Activated CD4-positive, alpha-beta T cell treated with anti-CD3 and anti-CD28 coated beads, Interleukin-10, Interleukin-2, amounts not matched to agents 100 ng/mL and 50 ng/mL, durations not matched to agents 16 hours and 8 hours (primary cell): Measurements from ENCODE around the gene OR2A7.
"Not testable (repeated sequence)": the region's sequence is repeated elsewhere in the genome, so short reads cannot be mapped to it uniquely, and the experiment has no call there.

Experiments
- DNase-seq: peaks from one replicate; pipeline ENCODE4 v3.0.0-alpha.2; 2020

The OR2A7 gene

GRCh38 chr7:144252307-144252706 lies 12.3 kb downstream of the OR2A7 start:
- DNase-seq, result not testable (repeated sequence)

- not testable (repeated sequence) for DNase-seq
Measured at GRCh38 chr7:144247674-144248330, 16.8 kb downstream of the OR2A7 start.

DNA sequence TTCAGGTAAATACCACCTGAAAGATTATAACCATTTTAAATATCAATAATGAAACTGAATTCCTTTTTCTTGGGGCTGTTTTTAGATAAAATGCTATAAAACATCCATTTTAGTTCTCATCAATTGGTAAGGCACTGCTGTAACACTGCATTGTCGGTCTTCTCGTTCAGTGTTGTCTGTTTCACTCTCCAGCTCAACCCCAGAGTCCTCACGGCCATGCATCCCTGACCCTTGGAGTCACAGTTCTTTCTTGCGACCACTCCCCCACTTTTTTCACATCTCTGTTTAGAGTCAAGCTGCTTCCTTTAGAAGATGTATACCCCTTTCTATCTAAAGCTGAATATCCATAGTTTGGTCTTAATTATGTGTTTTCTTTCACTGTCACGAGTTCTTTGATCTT lies 17.6 kb downstream of the OR2A7 start:
- not testable (repeated sequence) for DNase-seq

GRCh38 chr7:144245372-144245771 lies 19.2 kb downstream of the OR2A7 start:
- not testable (repeated sequence) for DNase-seq

- DNase-seq, result not testable (repeated sequence)
Measured at GRCh38 chr7:144239365-144239764, 25.2 kb downstream of the OR2A7 start, which contains the start of gene OR2A42. OR2A42 (minus strand) TSS chr7:144239605; CDS start chr7:144232843, 6,762 bp downstream.

DNA sequence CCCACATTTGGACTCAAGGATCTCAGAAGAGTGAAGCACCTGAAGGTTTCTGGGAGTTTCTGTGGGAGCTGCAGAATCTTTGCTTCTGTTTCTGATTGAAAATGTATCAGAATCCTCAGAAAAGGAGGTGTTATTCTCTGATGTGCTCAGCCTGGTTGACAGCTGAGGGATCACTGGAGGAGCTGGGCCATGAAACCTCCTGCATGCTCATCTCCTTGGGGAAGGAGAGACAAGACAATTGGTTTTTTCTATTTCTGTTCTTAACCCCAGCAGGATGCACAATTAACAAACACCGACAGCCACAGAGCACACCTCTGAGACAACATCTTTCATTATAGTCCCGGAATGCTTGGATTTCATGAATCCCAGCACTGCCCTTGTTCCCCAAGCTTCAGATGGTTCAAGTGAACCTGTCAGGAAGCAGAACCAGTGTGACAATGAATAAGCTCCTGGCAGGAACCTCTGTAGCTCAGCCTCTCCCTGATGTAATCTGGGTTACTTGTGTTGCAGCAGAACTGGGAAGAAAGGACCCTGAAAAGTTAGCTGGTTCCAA lies 26.0 kb downstream of the OR2A7 start:
- DNase-seq, result not testable (repeated sequence)

- DNase-seq, result not testable (repeated sequence)
Measured at GRCh38 chr7:144233039-144233438, 31.6 kb downstream of the OR2A7 start.

GRCh38 chr7:144231027-144231426 lies 33.6 kb downstream of the OR2A7 start:
- DNase-seq, result not testable (repeated sequence)

GRCh38 chr7:144228810-144229209 lies 35.8 kb downstream of the OR2A7 start:
- not testable (repeated sequence) for DNase-seq

DNA sequence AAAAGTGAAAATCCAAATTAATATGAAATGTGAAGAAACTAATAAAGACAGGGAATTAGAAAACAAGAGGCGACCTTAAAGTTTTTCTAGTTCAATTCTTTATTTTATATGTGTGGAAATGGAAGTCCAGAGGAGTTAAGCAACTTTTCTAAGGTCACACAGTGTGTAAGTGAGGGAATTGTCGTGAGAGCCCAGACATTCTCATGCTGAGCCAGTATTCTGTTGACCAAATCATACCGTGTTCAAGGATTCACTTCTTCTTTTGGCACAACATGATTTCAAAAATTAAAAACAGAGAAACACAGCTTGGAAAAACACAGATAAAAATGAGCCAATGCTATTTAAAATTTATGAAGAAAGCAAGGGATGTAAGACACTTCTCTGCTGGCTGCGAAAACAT lies 37.7 kb downstream of the OR2A7 start:
- DNase-seq, result not testable (repeated sequence)

GRCh38 chr7:144223675-144224074 lies 40.9 kb downstream of the OR2A7 start:
- DNase-seq, result not testable (repeated sequence)

- not testable (repeated sequence) for DNase-seq
Measured at GRCh38 chr7:144220531-144220930, 44.1 kb downstream of the OR2A7 start.

DNA sequence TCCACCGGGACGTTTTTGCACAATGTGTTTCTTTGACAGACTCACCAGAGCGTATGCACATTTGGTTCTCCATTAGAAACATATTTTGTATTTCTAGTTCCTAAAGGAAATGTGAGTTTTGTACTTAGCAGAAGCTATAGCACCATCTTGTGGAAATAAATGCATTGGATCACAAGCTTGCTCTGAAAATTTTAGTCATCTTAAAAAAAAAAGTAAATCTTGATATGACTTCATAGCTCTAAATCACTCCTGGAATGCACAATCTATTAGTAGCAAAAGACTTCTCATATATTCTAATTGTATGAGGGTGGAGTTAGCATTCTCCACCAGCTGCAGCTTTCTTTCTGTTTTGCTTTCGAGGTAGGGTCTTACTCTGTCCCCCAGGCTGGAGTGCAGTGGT lies 45.4 kb downstream of the OR2A7 start:
- not testable (repeated sequence) for DNase-seq

- DNase-seq, result not testable (repeated sequence)
Measured at GRCh38 chr7:144218581-144218980, 46.0 kb downstream of the OR2A7 start.

- not testable (repeated sequence) for DNase-seq
Measured at GRCh38 chr7:144217200-144217599, 47.4 kb downstream of the OR2A7 start.
